HG02798 (cell line): ENCODE measurements around the gene CHRM4.
"Not testable (repeated sequence)": the region's sequence is repeated elsewhere in the genome, so short reads cannot be mapped to it uniquely, and the experiment has no call there.

Experiments
- ATAC-seq: cut with Tn5 transposase; IDR thresholded peaks from one replicate; pipeline ENCODE4 v1.9.1; 2021; ENCODE audit warnings: mild to moderate bottlenecking; ENCODE audit not compliant: unreplicated experiment, poor library complexity

The CHRM4 gene

DNA sequence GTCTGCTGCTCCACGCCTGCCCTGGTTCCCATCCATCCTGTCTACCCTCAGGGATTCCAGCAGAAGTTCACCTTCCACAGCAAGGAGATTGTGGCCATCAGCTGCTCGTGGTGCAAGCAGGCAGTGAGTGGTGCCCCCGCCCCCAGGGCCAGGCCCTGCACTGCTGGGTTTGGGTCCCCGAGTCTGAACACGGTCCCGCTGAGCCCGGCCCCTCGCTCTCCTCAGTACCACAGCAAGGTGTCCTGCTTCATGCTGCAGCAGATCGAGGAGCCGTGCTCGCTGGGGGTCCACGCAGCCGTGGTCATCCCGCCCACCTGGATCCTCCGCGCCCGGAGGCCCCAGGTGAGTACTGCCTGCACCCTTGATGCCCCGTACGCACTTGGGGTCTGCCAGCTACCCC lies 20.3 kb downstream of the CHRM4 start:
- ATAC-seq = not testable (repeated sequence)

DNA sequence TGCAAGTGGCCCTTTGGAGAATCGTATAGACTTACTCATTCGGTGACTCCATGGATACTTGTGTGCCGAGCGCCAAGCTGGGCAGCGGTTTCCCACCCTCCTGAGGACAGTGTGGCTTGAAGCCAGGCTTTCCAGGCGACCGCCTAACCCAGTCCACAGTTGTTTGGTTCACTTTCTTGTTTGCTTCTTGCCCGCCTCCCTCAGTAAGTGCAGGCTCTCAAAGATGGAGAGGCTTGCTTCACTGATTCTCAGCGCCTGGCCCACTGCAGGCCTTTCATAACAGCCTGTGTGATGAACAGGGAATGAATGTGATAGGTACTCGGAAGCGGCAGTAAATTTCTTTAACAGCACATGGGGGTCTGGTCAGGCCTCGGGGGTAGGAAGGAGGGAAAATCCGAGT lies 21.3 kb downstream of the CHRM4 start:
- no peak for ATAC-seq

DNA sequence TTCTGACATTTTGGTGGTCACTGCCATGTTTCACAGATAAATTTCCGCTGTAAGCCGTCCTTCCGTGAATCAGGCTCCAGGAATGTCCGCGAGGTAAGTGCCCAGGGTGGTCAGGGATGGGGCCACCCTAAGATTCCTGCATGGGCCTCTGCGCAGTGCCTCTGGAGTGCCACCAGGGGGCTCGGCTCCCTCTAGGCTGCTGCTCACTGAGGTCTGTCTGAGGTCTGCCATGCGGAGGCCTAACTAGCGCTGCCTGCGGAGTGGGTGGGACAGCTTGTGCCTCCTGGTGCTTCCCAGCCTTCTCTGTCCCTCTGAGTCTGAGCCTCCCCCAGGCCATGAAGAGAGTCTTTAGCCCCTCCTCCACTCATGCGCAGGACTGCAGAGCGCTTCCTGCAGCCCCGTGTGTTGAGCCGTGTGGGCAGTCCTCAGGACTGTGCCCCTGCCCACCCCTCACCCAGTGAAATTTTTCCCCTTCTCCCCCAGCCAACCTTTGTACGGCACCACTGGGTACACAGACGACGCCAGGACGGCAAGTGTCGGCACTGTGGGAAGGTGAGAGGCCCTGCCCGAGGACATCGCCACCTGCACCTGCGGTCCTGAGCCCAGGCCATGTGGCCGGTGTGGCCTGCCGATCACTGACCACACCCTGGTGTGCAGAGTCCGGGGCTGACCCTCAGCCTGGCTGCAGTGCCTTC lies 22.0 kb downstream of the CHRM4 start:
- peak; percentile 46 for ATAC-seq

DNA sequence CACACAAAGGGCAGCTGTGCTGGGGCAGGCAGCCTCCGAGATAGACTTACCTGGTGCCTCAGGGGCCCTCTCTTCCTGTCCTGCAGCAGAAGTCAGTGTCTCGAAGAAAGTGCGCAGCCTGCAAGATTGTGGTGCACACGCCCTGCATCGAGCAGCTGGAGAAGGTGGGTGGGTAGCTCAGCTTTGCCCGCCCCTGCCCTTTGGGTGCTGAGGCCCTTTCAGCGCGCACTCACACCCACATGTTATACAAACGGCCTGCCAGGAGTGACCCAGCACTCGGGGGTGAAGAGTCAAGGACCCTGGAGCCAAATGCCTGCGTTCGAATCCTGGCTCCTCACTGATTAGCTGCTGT lies 23.7 kb downstream of the CHRM4 start:
- ATAC-seq = no peak

DNA sequence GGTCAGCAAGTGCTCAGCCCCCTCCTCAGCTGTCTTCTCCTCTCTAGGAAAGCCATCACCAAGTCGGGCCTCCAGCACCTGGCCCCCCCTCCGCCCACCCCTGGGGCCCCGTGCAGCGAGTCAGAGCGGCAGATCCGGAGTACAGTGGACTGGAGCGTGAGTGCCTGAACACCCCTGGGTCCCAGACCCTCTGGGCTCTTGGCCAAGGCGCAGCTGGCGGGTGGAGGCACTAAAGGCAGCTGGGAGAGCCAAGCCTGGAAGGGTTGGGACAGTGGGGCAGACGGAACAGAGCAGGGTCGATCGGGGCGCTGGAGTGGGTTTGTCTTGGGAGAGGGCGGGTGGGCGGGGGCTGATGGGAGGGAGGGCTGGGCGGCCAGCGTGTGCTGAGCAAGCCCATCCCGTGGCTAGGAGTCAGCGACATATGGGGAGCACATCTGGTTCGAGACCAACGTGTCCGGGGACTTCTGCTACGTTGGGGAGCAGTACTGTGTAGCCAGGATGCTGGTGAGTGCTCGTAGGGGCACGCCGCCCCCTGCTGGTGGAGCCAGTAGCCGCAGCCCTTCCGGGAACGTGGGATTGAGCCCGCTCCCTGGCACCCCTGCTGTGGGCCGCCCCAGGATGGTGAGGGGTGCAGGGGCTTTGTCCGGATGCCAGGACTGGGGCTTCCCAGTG lies 24.2 kb downstream of the CHRM4 start:
- ATAC-seq = peak; percentile 65

DNA sequence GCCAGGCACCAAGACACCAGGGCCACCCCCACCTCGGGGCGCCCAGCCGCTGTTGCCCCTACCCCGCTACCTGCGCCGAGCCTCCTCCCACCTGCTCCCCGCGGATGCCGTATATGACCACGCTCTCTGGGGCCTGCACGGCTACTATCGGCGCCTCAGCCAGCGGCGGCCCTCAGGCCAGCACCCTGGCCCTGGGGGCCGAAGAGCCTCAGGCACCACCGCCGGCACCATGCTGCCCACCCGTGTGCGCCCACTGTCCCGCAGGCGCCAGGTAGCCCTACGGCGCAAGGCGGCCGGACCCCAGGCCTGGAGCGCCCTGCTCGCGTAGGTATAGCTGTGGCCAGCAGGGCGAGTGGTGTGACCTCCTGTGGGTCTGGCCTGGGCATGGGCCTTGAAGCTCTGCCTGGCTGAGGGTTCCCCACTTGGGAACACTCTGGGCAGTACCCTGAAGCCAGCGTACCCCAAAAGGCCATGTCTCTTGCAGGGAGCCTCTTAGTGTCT lies 24.9 kb downstream of the CHRM4 start:
- ATAC-seq = no peak

DNA sequence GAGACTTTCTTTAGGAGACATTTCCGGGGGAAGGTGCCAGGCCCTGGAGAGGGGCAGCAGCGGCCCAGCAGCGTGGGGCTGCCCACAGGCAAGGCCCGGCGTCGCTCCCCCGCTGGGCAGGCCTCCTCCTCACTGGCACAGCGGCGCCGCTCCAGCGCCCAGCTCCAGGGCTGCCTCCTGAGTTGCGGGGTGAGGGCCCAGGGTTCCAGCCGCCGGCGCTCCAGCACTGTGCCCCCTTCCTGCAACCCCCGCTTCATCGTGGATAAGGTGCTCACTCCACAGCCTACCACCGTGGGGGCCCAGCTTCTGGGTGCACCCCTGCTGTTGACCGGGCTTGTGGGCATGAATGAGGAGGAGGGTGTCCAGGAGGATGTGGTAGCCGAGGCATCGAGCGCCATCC lies 25.3 kb downstream of the CHRM4 start:
- ATAC-seq = no peak

DNA sequence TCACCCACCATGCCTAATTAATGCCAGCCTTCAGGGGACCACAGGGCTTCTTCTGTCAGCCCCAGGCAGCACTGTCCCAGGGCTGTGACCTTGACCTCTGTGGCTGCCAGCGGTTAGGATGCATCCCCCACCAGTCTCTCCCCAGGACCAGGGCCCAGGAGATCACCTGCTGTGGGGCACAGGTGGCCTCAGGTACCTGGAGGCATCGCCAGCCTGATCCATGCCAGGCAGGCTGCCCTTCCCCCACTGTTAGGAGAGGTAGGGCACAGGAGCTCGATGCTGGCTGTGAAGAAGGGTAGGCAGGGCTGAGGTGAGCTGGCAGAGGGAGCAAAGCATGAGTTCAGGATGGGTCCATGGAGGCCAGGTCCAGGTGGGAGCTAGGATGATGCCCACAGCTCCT lies 26.8 kb downstream of the CHRM4 start:
- no peak for ATAC-seq

DNA sequence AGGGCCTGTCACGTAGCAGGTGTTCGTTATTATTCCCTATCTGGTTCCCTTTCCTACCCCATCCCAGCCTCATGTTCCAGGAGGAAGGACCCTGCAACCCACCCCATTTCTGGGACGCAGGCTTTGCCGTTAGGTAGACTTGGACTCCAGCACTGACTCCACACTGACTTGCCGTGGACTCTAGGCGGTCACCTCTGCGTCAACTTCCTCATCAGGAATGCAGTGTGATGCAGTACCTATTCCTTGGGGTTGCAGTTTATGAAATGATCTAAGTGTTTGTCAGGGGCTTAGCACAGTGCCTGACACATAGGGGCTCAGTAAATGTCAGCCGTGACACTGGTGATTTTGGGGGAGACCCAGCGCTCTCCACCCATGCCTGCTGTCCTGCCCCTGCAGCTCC lies 27.5 kb downstream of the CHRM4 start:
- no peak for ATAC-seq

DNA sequence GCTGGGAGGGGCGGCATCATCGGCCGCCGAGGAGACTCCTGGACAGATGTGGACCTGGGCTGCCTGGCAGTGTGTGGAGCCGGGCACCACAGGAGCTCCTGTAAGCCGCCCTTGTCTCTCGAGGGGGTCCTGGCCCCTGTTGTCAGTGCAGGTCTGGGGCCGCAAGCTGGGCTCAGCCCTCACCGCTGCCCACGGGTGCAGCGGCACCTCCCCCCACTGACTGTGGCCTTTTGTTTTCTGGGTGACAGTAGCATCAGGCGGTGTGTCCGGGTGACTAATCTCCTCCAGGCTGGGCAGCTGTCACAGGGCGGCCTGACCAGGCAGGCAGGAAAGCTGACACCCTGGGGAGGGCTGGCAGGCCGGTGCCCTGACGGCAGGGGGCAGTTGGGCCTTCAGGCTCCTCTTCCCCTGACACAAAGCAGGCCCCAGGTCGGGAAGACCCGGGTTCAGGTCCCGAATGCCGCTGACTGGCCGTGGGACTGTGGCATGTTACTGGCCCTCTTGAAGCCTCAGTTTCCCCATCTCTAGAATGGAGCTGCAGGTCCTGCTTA lies 28.0 kb downstream of the CHRM4 start:
- ATAC-seq = no peak

DNA sequence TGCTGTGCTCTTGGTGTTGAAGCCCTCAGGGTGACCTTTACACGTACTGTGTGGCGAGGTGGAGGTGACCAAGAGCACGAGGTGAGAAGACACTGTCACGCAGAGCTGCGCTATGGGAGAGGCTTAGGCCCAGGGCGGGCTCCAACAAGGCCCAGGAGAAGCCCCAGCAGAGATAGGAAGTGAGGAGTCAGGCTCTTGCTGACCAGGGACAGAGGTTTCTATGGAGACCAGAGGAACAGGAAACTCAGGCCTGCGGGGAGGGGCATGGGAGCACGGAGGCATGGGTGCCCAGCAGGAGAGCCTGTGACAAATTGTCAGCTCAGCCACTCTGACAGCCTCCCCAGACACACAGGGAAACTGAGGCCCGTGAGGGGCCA lies 28.6 kb downstream of the CHRM4 start:
- no peak for ATAC-seq

DNA sequence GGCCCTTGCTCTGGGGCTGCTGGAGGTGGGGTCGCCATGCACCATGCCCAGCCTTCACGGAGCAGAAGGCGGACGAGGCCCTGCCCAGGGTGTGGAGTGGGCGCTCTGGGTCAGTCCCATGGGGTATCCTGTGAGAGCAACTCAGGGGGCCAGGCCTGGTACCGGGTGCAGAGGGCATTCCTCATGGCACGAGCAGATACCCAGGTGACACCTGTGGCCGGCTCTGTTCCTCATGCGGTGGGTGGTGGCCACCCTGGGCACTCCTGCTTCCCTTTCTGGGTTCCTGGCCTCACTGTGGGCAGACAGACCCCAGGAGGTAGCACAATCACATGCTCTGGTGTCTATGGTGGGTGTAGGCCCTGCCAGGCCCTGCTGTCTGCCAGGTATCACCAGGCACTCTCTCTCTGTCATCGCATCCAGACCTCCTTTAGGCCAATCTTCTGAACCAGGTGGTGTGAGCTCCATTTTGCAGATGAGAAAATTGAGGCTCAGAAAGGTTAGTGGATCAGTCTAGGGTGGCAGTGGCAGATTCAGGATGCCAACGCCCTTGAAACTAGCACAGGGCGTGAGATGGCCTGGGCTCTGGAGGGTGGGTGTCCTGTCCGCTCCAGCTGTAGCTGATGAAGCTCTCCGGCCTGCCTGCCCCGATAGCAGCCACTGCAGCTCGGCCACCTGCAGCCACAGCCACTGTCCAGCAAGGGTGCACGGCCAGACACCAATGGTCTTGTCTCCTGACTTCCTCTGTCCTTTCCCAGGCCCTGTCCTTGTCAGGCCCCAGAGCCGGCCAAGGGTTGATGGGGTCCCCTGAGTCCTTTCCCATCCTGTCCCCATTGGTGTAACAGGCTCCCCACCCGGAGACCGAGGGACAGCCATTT lies 29.2 kb downstream of the CHRM4 start:
- ATAC-seq = no peak

DNA sequence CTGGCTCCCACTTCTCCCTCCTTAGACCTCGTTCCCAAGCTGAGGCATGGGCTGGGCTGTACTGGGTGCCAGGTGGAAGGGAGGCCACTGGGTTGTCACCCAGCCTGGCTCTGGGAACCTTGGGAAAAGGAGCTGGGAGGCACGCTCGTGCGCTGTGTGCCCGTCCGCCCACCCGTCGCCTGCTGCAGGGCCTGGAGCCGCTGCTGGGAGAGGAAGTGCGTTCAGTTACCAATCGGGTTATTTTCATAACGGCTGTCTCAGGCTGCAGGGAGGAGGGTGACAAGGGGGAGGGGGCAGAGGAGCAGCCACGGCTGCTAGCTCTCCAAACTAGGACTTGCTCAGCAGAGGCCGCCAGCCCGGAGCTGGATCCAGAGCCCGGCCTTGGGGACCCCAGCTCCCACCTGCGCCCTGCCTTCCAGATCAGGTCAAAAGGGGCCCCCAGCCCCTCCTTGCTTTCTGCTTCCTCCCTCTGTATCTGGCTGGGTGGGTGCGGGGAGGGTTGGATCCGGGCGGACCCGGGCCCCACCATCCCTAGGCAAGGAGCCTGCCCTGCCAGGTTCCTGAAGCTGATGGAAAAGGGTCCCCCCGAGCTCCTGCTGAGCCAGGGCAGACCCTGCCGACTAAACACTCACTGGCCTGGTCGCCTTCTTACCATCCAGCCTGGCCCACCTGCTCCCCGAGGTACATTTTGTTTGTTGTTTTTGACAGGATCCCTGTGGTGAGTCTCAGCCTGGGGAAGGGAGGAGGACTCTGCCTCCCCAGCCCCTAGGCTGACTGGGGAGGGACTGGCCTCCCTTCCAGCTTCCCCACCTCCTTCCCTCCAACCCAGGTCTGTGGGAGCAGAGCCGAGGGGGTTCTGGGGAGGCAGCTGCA lies 30.1 kb downstream of the CHRM4 start:
- peak; percentile 90 for ATAC-seq

DNA sequence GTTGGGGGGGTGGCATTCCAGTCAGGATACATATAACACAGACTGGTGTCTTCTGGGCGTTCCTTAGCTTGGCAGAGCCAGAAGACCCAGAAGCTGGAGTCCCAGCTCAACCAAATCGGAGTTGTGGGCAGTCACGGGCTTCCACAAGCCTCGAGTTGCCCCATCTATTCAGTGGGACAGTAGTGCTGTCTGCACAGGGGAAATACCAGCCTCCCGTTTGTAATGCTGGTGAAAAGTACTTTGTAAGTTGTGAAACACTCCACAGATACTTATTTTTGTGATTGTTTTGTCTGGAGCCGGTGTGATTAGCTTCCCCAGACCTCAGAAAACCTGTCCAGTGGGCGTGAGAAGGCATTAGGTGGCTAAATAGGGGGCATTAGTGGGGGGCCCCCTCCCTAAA lies 30.7 kb downstream of the CHRM4 start:
- no peak for ATAC-seq

DNA sequence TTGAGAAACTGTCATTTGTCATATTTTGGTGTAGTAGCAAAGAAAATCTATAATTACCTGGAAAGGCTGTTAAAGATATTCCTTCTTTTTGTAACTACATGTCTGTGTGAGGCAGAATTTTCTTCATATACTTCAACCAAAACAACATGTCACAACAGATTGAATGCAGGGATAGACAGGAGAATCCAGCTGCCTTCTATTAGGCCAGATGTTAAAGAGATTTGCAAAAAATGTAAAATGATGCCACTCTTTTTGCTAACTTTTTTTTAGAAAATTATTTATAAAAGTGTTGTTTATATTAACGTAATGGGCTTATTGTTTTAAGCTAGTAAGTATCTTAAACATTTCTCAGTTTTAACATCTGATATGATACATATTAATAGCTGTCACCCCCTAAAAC lies 31.6 kb downstream of the CHRM4 start:
- ATAC-seq = no peak

DNA sequence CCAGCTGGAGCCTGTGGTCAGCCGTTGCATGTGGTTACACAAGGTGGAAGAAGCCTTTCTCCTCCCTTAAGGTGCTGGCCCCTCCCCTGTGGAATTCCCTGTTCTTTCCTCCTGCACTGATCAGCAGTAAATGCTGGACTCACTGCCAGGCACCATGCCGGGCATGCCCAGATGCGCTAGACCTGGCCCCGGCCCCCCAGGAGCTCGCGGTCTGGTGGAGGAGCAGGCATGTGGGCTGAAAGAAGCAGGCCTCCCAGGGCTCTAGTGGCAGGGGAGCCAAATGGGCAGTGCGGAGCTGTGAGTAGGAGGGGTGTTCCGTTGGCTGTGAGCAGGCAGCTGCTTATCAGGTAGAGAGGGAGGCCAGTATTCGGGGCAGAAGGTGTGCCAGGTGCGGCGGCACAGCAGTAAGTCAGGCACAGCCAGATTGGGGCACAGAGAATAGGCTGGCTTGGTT lies 34.1 kb downstream of the CHRM4 start:
- ATAC-seq = no peak

DNA sequence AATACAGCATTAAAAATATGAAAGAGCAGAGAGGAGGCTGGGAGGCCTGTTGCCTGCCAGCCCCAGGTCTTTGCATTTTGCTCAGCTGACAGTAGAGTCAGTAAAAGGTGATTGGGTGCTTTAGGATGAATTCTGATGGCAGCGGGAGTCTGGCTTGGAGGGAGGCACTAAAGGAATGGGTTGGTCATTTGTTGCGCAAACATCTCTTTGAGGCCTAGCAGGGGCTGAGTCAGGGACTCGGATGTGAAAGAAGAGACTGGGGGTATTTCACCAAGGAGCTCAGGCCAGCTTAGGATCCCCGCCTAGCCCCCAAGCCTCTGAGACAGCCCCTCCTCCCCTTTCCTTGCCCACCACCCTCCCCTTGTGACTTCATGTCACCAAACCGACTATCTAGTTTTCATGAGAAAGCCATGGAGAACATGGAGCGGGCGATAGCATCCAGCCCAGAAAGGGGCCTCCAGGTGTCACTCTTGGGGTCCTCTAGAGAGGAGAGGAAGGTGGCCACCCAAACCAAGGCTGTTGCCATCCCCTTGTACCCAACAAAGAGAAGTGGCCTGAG lies 34.6 kb downstream of the CHRM4 start:
- no peak for ATAC-seq

DNA sequence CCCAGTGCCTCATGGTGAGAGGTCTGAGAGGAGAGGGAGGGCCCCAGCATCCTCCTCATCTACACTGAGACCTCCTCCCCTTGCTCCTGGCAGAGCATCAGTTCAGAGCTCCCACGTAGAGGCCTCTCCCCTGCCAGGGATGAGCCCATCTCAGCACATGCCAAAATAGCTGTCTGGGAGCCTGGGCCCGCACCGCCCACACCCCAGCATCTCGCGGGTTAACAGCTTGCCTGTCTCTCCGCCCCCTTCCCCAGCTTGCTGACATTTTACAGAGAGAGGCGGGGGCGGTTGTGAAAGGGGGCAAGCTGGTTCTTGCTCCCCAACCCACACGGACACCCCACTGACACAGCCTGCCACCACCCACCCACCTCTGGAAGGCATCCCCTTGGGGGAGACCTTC lies 37.9 kb downstream of the CHRM4 start:
- ATAC-seq = no peak

DNA sequence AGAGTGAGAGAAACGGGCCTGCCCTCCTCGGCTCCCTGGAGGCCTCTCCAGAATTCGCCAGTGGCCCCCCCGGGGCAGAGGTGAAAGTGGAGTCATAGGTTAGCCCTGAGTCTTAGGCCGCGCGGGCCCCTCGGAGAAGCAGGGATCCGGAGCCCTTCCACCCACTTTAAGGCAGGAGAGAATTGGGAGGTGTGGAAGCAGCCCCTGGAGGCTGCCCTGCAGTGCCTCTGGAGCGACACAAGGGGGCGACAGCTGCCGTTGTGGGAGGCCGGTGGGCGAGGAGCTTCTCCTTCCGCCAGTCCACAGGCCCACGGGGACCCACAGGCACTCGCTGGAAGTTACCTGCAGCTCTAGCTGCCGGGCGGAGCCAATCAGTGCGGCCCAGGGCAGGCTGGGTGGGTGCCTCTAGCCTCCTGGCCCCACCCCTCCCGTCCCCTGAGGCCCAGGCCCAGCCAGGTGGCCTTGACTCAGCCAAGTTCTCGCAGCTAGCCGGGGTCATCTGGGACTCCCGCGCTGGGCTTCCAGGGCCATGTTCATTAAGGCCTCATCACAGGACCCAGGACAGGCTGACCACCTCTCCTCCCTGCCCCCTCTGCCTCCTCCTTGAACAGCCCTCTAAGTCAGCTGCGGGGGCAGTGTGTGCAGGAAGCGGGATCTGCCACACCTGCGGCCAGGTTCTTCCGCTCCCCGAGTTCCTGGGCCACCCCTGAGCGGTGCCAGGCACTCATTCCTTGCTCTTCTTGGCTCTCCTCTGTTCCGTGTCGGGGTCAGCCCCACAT lies 39.3 kb downstream of the CHRM4 start:
- no peak for ATAC-seq
